Amygdala (tissue), 56 donors: ENCODE measurements around the gene GRIPAP1.

Experiments used
- DNase-seq, 56 donors: peaks; one replicate each; lab custom pipeline; 2025; lab: John Stamatoyannopoulos, UW

GRIPAP1 gene, protein sequence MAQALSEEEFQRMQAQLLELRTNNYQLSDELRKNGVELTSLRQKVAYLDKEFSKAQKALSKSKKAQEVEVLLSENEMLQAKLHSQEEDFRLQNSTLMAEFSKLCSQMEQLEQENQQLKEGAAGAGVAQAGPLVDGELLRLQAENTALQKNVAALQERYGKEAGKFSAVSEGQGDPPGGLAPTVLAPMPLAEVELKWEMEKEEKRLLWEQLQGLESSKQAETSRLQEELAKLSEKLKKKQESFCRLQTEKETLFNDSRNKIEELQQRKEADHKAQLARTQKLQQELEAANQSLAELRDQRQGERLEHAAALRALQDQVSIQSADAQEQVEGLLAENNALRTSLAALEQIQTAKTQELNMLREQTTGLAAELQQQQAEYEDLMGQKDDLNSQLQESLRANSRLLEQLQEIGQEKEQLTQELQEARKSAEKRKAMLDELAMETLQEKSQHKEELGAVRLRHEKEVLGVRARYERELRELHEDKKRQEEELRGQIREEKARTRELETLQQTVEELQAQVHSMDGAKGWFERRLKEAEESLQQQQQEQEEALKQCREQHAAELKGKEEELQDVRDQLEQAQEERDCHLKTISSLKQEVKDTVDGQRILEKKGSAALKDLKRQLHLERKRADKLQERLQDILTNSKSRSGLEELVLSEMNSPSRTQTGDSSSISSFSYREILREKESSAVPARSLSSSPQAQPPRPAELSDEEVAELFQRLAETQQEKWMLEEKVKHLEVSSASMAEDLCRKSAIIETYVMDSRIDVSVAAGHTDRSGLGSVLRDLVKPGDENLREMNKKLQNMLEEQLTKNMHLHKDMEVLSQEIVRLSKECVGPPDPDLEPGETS

DNA sequence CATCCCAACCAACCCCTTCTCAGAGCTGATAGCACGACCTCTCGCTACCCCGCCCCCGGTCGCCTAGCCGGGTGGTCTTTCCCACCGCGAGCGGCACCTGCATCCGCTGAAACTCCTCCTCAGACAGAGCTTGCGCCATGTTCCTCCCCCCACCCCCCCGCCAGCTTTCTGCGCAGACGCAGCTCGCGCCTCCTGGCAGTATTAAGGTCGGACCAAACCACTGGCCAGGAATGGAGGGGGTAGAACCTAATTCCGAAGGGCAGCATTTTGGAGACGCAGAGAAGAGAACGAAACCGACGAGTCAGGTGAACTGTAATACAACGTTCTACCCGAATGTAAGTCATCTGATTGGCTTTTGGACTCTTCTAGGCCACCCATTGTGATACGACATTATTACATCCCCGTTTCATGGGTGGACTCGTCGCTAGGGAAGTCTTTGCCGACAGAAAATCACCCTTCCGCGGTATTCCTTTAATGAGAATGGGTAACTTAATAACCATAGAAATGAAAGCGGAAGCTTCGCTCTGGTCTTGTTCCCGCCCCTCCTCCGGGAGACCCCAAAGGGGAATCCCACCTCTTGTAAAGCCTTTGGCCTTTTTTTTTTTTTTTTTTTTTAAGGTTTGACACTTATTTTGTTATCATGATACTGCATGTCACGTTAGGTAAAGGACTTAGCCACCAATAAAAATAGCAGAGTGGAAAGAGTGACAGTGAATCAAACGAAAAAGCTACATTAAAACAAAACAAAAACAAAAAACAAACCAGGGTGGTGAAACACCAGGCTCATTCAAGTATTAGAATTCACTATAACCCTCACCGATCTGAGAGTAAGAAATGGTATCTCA is at the start of gene GRIPAP1:
TSS of gene GRIPAP1 (minus strand) at position 174 of the 845 bp plus-strand sequence. CDS start at position 139, 35 bp downstream.
- peak; percentile 1 to 83 (median 49) for DNase-seq

DNA sequence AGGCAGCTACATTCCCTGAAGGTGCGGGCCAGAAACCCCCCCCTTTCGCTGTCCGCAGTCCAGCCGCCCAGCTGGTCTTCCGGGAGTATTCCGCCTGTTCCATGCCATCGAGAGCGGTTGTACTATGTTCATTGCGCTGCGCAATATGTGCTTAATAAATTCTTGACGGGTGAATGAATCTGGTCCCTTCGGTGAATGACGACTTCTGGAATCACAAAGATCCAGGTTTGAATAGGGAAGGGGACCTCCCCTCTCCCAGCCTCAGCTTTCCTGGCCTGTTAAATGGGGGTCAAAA is 41.9 kb upstream of the GRIPAP1 start:
- DNase-seq: no peak

DNA sequence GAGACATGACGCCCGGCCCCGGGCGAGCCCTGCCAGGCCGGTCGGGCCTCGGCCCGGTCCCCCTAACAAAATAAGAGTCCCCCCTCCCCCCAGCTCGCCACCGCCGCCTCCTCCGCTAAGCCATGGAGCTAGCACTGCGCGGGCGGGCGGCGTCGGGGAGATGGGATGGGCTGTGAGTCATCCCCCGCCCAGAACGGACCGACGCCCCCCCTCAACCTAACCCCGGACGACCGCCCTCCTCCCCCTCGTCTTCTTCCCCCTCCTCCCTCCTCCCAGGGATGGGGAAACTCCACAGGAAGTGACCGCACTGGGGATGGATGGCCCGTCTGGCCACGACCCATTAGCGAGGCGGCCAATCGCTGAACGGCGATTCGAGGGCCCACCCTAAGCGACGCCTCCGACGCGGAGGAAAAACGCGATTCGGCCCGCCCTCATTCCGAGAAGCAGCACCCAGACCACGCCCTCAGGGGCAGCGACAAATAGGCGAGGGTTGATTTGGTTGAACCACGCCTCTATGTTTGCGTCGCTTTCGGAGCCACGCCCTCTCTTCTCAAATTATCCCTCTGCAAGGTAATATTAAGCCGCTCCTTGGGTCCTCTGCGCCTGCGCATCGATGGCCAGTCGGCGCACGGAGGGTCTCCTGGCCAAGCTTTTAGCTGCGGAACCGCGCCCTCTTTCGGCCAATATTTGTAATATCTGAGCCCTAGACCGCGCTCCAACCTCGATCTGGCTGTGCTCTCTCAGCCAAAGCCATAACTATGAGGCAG is 41.3 kb upstream of the GRIPAP1 start, which contains the start of gene TFE3:
TSS of gene TFE3 (minus strand) at position 138 of the 767 bp plus-strand sequence. CDS start at position 7, 131 bp downstream.
- peak; percentile 37 to 98 (median 93) for DNase-seq

DNA sequence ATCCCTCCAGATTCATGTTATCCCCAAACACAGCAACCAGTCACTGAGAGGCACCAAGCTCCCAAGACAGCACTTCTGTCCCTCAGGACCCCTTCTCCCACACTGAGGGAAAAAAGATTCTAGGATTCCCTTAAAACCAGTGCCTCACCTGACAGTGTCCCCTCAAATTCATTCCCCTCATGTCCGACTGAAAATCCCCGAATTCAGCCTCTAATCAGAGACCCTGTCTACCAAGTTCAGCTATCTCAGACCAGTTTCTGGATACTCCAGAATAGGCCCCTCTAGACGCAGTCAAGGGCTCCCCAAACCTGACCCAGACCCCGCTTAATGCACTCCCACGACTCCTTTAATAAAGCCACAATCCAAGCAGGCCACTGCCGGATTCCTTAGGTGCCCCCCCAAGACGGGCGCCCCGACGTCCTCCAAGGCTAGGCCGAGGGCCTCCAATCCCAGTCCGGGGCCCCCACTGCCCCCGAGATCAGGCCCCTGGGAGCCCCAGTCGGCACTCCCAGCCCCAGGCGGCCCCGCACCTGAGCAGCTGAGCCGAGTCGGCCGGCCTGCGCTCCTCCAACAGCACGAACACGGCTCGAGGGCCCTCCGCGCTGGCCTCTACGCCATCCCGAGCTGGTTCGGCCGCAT is 40.6 kb upstream of the GRIPAP1 start:
- peak in 5 of 56 donors; percentile 19 to 42 (median 31) for DNase-seq

DNA sequence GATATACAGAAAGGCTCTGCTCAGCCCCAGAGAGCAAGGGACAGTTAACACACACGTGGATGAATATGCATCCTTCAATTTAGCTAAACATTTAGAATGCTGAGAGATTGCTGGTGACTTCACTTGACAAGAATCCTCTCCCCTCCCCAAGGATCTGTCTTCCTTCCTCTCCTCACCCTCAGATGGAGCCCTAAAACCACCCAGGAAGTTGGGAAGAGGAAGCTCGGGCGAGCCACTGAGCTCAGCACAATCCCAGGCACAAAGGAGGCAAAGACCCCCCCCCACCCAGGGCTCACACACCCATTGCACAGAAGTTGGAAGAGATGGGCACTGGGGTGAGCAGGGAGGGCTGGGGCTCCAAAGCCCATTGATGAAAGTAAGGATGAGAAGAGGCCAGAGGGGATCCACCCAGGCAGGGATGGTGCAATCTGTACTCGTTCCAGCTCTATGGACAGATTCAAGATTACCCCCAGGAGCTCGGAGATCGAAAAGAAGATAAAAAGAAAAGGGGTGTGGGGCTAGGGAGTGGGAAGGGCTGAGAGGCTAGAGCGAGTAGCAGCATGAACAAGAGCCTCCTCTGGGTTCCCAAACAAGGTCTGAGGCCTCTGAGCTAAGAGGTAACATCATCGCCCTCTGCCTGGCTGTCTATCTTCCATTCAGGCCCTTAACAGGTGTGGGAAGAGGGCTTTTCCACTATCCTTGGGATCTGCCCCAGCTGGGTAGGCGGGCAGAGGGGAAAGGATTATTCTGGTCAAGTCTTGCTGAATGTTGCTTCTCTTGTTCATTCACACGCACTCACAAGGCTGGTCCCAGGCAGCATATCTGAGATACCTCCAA is 39.9 kb upstream of the GRIPAP1 start:
- DNase-seq: peak in 7 of 56 donors; percentile 0 to 40 (median 1)

DNA sequence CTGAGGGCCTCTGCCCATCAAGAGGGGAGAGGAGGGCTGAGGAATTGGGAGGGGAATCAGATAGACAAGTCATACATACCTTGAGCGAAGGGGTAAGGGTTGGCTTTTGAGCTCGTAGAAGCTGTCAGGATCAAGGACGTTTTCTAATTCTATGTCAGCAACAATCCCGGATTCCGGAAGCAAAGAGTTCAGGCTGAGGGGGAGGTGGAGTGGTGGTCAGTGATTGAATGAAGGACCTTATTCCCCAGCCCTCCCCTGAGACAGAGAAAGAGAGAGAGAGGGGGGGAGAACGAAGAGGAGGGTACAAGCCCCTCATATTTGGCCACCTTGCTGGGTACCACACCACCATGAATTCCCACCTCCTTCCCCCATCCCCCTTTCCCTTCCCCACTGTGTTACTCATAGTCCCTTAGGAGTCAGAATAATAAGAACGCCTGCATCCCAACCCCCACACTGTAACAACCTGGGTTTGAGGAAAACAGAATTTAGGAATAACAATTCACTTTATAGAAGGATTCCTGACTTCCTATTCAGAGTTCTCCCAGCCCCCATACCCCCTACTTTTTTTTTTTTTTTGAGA is 38.4 kb upstream of the GRIPAP1 start:
- no peak for DNase-seq

DNA sequence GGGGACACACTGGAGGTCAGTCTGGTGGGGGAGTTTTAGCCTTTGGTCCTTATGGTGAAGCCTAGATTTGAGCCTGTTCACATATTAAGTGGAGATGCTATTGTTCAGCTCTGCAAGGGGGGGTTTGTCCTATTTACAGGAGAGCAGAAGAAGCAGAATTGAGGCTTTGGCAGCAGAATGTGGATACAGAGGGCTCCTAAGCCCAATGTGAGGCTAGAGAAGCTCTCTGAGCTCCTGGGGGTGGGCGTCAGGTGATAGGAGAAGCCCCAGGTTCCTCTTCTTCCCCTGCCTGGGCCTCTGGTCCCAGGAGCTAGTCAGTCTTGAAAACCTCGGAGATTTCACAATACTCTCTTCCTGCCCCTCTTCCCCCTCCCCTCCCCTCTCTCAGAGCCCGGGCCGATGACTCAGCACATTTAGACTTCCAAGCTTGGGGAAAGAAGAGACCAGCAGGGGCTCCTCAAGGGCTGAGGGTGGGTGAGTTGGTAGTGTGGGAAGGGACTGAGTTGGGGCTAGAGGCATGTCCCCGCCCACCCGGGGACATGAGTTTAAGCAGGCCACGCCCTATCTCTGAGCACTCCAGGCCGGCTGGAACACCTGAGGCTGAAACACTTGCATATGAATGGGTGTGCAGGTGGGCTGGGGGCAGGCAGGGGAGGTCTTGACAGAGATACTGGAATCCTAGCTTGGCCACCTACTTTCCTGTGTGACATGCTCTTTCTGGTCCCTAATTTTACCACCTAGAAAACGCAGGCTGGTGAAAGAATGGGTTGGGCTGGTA is 37.7 kb upstream of the GRIPAP1 start:
- DNase-seq: peak in 43 of 56 donors; percentile 2 to 70 (median 20)

DNA sequence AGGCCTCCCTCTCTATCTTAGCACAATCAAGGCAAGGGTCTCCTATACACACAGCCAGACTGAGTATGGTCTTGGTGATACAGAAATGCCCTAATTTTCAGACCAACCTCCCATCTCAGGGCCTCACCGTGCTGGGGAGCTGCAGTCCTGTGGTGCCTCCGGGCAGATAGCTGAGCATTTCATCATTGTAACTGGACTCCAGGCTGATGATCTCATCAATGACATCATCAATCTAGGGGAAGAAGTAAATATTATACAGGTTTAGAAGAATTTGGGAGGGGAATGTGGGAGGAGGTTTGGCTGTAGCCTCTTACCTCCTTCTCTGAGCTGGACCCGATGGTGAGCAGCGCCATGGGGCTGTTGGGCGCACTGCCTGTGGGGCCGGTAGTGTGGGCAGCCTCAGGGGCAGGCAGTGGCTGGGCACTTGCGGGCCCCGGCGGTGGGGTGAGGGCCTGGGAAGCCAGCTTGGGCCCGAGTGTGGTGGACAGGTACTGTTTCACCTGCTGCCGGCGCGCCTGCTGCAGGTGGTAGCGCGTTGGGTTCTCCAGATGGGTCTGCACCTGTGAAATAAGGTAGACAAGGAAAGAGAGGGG is 35.9 kb upstream of the GRIPAP1 start:
- DNase-seq: no peak

DNA sequence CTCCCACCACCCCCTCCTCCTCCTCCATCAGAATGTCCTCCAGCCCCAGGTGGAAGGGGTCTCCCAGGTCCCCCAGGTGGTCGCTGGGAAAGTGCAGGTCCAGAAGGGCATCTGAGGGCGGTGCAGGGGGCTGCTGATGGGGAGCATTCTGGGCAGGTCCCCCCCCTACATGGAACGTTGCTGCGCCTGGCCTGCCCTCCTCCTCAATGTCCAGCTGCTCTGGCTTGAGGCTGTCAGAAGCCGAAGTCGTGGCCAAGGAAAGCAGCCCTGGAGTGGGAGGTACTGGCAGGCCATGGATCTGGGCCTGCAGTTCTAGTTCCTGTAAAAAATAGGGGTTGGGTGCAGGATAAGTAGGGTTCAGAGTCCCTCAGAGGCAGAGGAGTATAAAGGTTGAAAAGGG is 28.2 kb upstream of the GRIPAP1 start:
- no peak for DNase-seq

DNA sequence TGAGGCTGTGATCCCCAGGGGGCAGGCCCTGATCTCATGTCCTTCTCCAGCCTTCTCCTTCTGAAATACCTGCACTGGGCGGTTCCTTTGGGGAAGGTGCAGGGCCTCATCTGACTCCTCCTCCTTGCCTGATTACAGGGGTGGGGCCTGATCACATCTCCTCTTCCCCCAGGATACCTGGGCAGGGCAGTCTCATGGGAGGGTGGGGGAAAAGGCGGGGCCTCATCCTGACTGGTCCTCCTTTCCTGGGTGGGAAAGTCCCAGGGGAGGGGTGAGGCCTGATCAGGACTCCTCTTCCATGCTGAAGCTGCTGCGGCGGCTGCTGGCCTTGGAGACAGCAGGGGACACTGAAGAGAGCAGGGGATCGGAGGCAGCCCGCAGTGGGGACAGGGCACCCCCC is 27.8 kb upstream of the GRIPAP1 start:
- DNase-seq: no peak

DNA sequence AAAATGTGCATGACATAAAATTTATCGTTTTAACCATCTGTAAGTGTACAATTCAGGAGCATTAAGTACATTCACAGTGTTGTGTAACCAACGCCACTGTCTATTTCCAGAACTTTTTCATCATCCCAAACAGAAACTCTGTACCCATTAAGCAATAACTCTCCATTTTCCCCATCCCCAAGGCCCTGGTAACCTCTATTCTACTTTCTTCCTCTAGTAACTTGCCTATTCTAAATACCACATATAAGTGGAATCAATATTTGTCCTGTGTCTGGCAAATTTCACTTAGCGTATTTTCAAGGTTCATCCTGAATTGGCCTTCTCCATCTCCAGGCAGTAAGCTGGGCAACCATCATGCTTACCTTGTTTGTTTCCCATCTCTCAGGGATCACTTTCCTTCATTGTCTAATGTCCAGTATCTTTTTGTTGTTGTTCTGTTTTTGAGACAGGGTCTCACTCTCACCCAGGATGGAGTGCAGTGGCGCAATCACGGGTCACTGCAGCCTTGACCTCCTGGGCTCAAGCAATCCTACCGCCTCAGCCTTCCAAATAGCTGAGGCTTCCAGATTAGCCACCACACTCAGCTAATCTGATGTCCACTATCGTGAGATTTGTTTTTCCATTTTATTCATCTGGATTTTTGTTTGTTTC is 17.7 kb upstream of the GRIPAP1 start:
- no peak for DNase-seq

DNA sequence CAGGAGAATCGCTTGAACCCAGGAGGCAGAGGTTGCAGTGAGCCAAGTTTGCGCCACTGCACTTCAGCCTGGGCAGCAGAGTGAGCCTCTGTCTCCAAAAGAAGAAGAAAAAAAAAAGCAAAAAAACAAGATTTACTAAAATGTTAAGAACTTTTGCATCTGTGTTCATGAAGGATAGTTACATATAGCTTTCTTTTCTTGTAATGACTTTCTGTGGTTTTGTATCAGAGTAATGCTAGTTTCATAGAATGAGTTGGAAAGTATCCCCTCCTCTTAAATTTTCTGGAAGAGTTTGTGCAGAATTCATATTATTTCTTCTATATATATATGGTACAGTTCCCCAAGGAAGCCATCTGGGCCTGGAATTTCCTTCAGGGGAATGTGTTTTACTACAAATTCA is 17.0 kb upstream of the GRIPAP1 start:
- DNase-seq: no peak

DNA sequence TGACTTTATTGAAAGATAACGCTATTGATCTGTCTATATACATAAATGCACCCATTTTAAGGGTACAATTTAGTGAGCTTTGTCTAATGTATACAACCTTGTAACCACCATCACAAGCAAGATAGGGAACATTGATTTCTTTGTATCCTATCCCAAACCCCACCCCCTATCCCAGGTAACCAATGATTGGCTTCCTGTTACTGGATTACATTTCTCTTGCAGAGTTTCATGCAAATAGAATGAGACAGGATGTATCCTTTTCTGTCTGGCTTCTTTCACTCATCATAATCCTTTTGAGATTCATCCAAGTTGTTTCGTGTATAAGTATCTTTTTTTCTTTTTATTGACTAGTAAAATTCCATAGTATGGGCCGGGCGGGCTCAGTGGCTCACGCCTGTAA is 1.6 kb upstream of the GRIPAP1 start:
- no peak for DNase-seq

DNA sequence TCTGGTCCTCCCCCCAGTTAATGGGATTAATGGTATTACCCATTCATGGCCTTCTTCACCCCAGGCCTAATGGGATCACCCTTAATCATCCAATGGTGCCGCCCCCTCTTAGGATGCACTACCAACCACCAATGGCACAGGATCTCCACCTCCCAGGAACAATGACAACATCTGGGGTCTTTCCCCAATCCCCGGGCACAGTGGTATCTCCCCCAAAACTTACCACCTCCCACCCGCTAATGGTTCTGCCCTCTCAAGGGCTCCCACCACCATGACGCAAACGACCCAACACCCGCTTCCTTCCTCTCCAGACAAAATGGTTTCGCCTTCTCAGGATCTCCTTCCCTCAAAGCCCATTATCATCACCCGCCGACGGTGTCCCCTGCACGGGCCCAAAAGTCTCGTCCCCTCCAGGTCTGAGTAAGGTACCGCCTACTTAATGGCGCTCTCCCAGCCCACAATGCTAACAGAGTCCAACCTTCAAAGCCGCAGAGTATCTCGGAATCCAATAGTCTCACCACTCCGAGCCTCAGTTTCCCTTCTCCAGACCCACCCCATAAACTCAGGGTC is 458 bp downstream of the GRIPAP1 start:
- DNase-seq: peak in 12 of 56 donors; percentile 0 to 32 (median 11)

DNA sequence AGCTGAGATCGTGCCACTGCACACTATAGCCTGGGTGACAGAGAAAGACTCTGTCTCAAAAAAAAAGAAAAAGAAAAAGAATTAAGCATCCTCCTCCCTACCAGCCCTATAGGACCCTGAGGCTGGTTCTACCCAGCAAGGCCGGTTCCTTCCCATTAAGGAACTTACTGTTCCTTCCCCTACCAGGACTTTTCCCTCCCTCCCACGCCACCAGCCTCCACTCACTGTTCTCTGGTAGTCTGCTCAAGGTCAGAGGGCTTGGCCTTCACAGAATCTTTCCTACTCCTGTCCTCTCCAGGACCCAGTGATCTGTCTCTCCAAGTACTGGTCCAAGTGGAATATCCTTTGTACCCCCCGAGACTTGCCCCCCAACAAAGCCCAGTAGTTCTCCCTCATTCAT is 1.4 kb downstream of the GRIPAP1 start:
- DNase-seq: no peak

DNA sequence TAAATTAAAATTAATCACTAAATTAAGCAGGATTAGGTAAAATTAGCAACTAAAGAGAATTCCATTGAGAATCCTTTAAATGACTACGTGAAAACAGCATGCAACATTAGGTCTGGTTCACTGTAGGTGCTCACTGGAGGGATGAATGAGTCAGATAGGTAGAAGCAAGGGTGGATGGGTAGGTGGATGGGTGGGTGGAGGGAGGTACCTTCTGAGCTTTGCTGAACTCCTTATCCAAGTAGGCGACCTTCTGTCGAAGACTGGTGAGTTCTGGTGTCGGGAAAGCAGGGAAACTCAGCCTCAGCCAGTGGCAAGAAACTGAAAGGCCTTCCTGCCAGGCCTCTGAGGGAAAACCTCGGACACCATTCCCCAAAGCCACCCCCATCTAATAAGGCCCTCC is 3.0 kb downstream of the GRIPAP1 start:
- DNase-seq: no peak
